HL-60 (cell line): Measurements from ENCODE around the gene HS6ST3.

Source experiments
- CTCF ChIP-seq: IDR thresholded peaks from one replicate; pipeline ENCODE4 v1.5.1; 2011; ENCODE audit warnings: low read length, control low read depth, inconsistent platforms; ENCODE audit not compliant: insufficient read depth
- GABPA ChIP-seq: IDR thresholded peaks from 2 replicates; pipeline ENCODE4 v1.6.1; 2012; ENCODE audit warnings: low read depth
- POLR2AphosphoS5 ChIP-seq: IDR thresholded peaks from 2 replicates; pipeline ENCODE4 v1.6.1; 2012; ENCODE audit warnings: low read depth
- REST ChIP-seq: IDR thresholded peaks from 2 replicates; pipeline ENCODE4 v1.6.1; 2012; ENCODE audit warnings: low read depth; ENCODE audit not compliant: insufficient replicate concordance

GRCh38 chr13:96637039-96637438 is 547.1 kb downstream of the HS6ST3 start:
- TF ChIP-seq REST (no peak), CTCF (no peak), GABPA (no peak), POLR2AphosphoS5 (no peak)
